AG08395 (cell line): ENCODE results near the gene ARFIP2.
A peak's percentile ranks its signal among the peaks of the same experiment; 100 is the strongest.

Source experiments
- DNase-seq: peaks from one replicate; pipeline ENCODE4 v3.0.0; 2012; ENCODE audit warnings: mixed read lengths, low spot score

The ARFIP2 gene

GRCh38 chr11:6482441-6482840, 1.3 kb upstream of the ARFIP2 start:
- no peak for DNase-seq

DNA sequence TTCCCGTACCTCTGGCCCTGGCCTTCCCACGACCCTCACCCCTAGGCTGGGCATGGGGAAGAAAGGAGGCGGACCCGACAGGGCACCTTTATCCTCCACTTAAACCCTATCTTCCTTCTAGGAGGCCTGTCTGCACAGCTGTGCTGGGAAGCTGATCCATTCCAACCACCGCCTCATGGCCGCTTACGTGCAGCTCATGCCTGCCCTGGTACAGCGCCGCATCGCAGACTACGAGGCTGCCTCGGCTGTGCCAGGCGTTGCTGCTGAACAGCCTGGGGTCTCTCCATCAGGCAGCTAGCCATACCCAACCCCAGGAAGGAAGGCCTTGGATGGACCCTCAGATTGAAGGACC, 769 bp upstream of the ARFIP2 start:
- DNase-seq: no peak

- no peak for DNase-seq
These were observed 724 bp downstream of the ARFIP2 start for GRCh38 chr11:6480299-6480914.

- no peak for DNase-seq
These were observed 4.6 kb downstream of the ARFIP2 start for GRCh38 chr11:6476571-6476970.

DNA sequence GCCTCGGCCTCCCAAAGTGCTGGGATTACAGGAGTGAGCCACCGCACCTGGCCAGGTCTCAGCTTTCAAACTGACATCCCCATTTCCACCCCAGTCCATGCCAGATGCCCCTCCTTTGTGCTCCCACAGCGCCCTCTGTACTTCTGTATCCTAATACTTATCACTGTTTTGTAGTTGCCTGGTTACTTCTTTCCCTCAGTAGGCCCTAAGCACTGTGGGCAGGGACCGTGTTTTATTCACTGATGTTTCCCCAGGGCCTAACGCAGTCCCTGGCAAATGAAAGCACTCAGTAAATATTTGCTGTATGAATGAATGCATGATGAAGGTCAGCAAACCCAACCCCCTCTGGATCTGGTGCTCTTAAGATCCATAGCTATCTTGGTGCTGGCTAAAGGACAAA, 5.2 kb downstream of the ARFIP2 start:
- DNase-seq: no peak

DNA sequence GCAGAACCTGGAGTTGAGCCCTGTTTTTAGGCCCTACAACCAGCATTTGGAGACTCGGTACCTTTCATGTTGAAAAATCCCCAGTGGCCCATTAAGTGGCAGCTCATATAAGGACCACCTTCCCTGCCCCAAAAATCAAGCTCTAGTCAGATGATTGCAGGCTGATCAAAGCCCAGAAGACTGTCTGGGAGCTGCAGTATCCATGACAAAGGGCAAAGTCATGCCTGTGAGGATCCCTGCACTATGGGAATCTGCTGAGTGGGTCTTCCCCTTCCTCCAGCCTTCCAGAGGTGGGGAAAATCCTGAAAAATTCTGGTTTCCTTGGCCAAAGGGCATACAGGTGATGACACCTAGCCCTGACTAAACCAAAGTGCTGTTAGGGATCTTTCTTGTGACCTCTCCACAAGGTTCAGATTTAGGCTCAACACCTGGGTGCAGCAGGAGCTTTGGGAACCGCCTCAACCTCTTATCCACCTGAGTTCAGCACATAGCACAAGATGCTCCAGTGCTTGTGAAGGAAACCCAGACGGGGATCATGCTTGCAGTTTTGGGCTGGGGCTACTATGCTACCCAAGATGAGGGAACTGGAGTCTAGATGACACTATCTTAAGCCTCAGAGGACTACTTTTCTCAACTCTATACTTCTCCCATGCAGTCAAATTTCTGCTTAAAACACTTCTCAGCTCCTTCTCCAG, 6.2 kb downstream of the ARFIP2 start:
- no peak for DNase-seq

DNA sequence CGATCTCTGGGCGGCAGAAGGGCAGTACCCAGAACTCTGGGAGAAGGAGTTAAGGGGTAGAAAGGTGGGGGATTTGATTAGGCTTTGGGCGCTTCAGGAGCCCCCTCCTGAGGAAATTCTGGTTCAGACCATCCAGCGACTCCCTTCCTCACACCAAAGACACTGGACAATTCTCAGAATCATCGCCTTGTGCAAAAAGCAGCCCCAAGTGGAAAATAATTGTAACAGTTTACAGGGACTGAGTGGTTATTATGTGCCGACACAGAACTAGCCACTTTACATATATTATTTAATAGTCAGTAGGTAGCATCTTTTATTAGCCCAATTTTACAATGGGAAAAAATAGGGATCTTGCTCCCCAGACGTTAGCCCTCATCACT, 6.7 kb downstream of the ARFIP2 start:
- no peak for DNase-seq

DNA sequence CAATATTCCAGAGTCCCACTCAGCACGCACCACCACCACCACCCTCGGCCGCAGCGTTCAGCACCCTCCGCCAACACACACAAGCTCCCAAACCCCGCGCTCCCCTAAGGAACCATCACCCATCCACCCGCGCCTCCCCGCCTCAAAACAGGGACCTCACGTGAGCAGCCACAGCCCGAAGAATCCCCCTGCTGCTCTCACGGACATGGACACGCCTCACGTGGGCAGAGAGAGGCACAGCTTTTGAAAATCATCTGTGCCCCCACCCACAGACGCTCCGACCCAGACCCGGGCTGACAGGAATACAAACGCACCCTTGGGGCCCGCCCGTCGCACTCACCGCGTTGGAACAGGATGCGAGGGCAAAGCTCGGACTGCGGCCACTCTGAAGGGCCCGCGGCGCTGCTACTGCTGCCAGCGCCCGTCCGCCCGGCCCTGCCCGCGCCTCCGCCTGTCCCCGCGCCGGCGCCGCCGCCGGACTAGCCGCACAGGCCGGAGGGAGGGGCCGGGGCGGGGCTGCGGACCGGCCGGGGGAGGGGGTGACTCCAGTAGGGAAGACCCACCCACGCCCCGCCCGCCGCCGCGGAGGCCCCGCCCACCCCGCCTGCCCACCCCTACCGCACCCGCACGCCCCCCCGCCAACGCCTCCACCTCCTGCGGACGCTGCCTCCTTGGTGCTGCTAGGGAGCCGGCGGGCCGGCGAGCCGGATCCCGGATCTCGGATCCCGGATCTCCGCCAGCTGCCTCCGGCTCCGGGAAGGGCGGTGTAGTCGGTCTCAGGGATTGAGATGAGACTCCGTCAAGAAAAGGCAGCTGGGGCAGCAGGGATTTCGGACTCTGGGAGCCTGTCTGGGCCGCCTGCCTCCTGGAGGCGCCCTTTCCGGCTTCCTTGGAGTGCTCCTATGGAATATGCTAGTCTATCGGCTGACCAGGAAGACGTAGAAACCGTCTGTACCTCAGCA, 7.4 kb downstream of the ARFIP2 start, which contains the start of gene TRIM3:
TSS of gene TRIM3 (minus strand) at position 491 of the 962 bp plus-strand sequence. CDS start 8,246 bp downstream, outside the sequence.
- peak; percentile 99 for DNase-seq

GRCh38 chr11:6472934-6473333, 8.2 kb downstream of the ARFIP2 start:
- no peak for DNase-seq

- DNase-seq: no peak
These were observed 11.5 kb downstream of the ARFIP2 start for GRCh38 chr11:6469599-6469998.

- peak; percentile 67 for DNase-seq
These were observed 12.2 kb downstream of the ARFIP2 start for GRCh38 chr11:6468712-6469495.

DNA sequence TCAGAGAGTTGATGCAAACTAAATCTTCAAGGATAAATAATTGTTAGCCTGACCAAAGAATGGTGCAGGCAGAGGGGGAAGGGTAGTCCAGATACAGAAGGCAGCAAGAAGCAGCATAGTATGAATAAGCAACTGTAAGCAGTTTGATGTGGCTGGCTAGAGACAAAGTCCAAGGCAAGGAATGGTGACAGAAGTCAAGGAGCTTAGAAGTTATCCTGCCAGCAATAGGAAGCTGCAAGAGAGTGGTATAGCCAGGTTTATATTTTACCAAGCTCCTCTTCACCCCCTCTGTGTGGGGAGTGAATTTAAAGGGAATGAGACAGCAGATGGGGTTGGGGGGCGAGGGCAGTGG, 22.1 kb downstream of the ARFIP2 start:
- DNase-seq: no peak

DNA sequence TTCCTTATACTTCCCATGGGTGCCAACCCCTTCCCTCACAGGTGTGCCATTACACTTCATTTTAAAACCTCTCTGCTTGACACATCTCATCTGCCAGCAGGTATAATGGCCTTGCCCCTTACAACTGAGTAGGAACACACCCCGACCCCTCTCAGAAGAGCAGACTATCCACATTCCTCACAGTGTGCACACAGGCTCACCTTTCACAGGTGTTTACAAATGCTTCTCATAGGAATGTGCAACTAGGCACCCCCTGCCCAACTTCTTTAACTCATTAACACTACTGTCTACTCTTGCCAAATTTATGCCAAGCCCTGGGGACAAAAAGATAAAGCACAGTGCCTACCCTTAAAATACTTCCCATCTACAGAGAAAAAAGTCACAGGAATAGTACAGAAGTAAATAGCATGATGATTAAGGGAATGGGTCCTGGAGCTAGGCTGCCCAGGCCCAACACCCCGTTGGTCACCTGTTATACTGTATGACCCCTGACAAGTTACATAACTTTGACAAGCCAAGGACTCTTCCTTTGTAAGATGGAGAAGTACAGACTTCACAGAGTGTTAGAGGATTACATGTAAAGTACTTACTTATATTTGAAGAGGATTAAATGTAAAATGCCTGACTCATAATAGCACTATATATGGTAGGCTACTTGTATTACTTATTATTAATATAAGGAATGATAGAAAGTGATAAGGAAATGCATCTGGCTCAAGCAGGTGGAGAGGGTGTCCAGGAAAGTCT, 22.6 kb downstream of the ARFIP2 start:
- no peak for DNase-seq

DNA sequence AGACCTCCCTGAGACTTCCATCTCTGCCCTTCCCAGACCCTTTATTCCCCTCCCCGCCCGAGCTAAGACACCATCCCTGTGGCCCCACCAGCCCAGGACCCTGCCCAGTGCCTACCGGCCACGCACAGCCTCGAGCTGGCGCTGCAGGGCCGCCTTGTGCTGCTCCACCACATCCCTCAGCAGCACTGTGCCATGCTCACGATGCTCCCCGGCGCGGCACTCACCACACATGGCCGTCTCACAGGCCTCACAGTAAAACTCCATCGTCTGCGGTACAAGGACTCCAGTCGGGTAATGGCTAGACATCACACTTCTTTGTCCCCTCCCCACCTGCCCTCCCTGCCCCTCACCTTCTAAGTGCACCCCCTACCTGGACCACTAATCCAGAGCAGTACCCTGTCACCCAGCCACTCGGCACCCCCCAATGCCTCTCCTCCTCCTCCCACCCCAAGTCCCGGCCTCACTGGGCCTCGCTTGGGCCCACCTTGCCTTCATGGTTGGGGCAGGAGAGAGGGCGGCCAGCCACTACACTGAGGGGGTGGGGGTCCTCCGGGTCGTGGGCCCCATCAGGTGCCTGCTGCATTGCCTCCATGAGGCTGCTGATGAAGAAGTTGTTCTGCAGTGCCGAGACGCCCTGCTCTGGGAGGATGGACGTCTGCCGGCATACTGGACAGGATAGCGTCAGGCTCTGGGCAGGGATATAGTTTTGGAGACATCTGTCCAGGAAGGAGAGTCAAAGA, 23.4 kb downstream of the ARFIP2 start:
- no peak for DNase-seq

DNA sequence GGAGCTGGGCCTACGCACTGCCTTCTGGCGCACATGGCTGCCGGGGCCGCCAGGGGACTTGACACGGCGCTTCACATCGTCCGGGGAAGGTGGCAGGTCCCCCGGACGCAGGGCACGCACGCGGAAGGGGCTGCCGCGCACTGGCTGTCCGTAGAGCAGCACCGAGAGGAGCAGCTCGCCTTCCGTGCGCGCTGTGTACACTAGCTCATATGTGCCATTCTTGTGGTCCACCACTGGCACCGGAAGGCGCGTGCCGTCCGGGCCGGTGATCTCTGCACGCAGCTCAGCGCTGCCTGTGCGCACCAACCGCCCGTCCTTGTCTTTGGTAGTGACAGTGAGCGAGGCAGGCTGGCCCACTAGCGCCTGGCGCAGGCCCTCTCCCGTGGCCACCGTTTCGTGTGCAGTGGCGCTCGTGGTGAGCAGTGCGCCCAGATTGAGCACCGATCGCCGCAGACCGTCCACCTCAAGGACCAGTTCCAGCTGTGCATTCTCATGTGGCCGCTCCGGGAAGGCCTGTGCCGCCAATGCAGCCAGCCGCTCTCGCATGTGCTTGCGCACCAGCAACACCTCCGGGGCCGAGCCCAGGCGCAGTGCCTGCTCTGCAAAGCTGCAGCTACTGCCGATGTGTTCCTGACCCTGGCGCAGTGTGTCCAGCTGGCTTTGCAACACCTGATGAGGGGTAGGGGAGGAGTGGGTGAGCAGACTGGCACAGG, 24.6 kb downstream of the ARFIP2 start:
- no peak for DNase-seq

- DNase-seq: no peak
These were observed 26.1 kb downstream of the ARFIP2 start for GRCh38 chr11:6455070-6455469.

DNA sequence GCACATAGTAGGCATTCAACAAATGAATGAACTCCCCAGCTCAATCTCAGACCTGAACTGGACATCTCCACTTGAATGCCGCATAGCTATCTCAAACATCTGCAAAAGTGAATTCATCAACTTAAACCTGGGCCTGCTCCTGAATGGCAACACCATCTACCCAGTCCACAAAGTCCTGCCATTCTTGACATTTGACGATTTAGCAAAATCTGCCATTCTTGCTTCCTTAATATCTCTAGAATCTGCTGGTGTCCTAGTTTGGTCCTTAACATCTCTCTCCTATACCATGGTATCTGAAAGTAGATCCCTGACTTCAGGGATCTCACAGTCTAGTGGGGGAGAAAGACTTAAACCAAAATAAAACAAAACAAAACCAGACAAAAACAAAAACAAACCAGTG, 28.0 kb downstream of the ARFIP2 start:
- no peak for DNase-seq

GRCh38 chr11:6452219-6452618, 28.9 kb downstream of the ARFIP2 start:
- DNase-seq: peak; percentile 26

GRCh38 chr11:6448574-6448973, 32.6 kb downstream of the ARFIP2 start:
- no peak for DNase-seq
